IPS DF 4.7 (cell line): ENCODE measurements around the gene SCN10A.

Source experiments
- DNase-seq: peaks from one replicate; pipeline ENCODE4 v3.0.0-alpha.2; 2013; ENCODE audit warnings: low spot score; ENCODE audit errors: extremely low read depth

Gene SCN10A

GRCh38 chr3:38721207-38721772, 94.7 kb downstream of the SCN10A start:
- no peak for DNase-seq

GRCh38 chr3:38720465-38720864, 95.6 kb downstream of the SCN10A start:
- no peak for DNase-seq

- no peak for DNase-seq
Observed at GRCh38 chr3:38717355-38718240, 98.4 kb downstream of the SCN10A start.

- no peak for DNase-seq
Observed at GRCh38 chr3:38713121-38713520, 102.9 kb downstream of the SCN10A start.

GRCh38 chr3:38711321-38711720, 104.7 kb downstream of the SCN10A start:
- no peak for DNase-seq

GRCh38 chr3:38707730-38708129, 108.3 kb downstream of the SCN10A start:
- no peak for DNase-seq

GRCh38 chr3:38706961-38707360, 109.1 kb downstream of the SCN10A start:
- no peak for DNase-seq

- DNase-seq, result no peak
Observed at GRCh38 chr3:38702231-38702630, 113.8 kb downstream of the SCN10A start.

GRCh38 chr3:38698760-38699159, 117.3 kb downstream of the SCN10A start:
- no peak for DNase-seq

GRCh38 chr3:38698061-38698460, 118.0 kb downstream of the SCN10A start:
- no peak for DNase-seq

GRCh38 chr3:38696034-38696433, 120.0 kb downstream of the SCN10A start:
- no peak for DNase-seq

- no peak for DNase-seq
Observed at GRCh38 chr3:38690185-38690584, 125.8 kb downstream of the SCN10A start.

GRCh38 chr3:38689774-38690173, 126.2 kb downstream of the SCN10A start:
- no peak for DNase-seq

- DNase-seq, result no peak
Observed at GRCh38 chr3:38689346-38689745, 126.7 kb downstream of the SCN10A start.

- no peak for DNase-seq
Observed at GRCh38 chr3:38687321-38687720, 128.7 kb downstream of the SCN10A start.

GRCh38 chr3:38684546-38684945, 131.5 kb downstream of the SCN10A start:
- no peak for DNase-seq

GRCh38 chr3:38669668-38670067, 146.3 kb downstream of the SCN10A start:
- no peak for DNase-seq

- no peak for DNase-seq
Observed at GRCh38 chr3:38662544-38662943, 153.5 kb downstream of the SCN10A start.

- no peak for DNase-seq
Observed at GRCh38 chr3:38658841-38659240, 157.2 kb downstream of the SCN10A start.

- DNase-seq, result no peak
Observed at GRCh38 chr3:38657369-38657768, 158.6 kb downstream of the SCN10A start.

GRCh38 chr3:38655708-38656300, 160.2 kb downstream of the SCN10A start:
- DNase-seq, result no peak

- DNase-seq, result no peak
Observed at GRCh38 chr3:38653685-38654537, 162.1 kb downstream of the SCN10A start.
